SK-N-SH treated with all-trans-retinoic acid at 6 μM for 48 hours (cell line): ENCODE results near the gene COL6A2.

Source experiments
- ATAC-seq: fragments of 200-7000 bp; cut with Tn5 transposase; 3 replicates; pipeline ENCODE4 v1.9.1; 2020; ENCODE audit warnings: mild to moderate bottlenecking, moderate library complexity
- ARNTL ChIP-seq: fragments of 450-650 bp; formaldehyde crosslinking; IDR thresholded peaks from 2 replicates; pipeline ENCODE4 v1.5.0; 2020; ENCODE audit warnings: low read depth, mild to moderate bottlenecking, moderate library complexity, borderline replicate concordance
- BACH2 ChIP-seq: fragments of 250-450 bp; sonication (Bioruptor Pico); IDR thresholded peaks from 2 replicates; pipeline ENCODE4 v1.9.0; 2021; ENCODE audit warnings: mild to moderate bottlenecking, borderline replicate concordance
- CSDC2 ChIP-seq: fragments of 250-450 bp; sonication (Bioruptor Pico); IDR thresholded peaks from 2 replicates; pipeline ENCODE4 v1.5.0; 2020; ENCODE audit warnings: mild to moderate bottlenecking, moderate library complexity
- ESRRG ChIP-seq: fragments of 250-450 bp; sonication (Bioruptor Pico); IDR thresholded peaks from 2 replicates; pipeline ENCODE4 v1.6.1; 2021; ENCODE audit warnings: mild to moderate bottlenecking
- GLIS3 ChIP-seq: fragments of 250-450 bp; sonication (Bioruptor Pico); IDR thresholded peaks from 2 replicates; pipeline ENCODE4 v1.5.0; 2020; ENCODE audit warnings: mild to moderate bottlenecking, moderate library complexity
- ISL1 ChIP-seq: fragments of 250-450 bp; sonication (Bioruptor Pico); IDR thresholded peaks from 2 replicates; pipeline ENCODE4 v2.1.2; 2022; ENCODE audit warnings: mild to moderate bottlenecking, moderate library complexity
- OSR1 ChIP-seq: fragments of 250-450 bp; sonication (Bioruptor Pico); IDR thresholded peaks from 2 replicates; pipeline ENCODE4 v1.8.0; 2022; ENCODE audit warnings: moderate library complexity, mild to moderate bottlenecking, inconsistent platforms
- PPARA ChIP-seq: fragments of 250-450 bp; sonication (Bioruptor Pico); IDR thresholded peaks from 2 replicates; pipeline ENCODE4 v1.5.0; 2020; ENCODE audit warnings: mild to moderate bottlenecking, borderline replicate concordance
- RARB ChIP-seq: fragments of 250-450 bp; sonication (Bioruptor Pico); IDR thresholded peaks from 2 replicates; pipeline ENCODE4 v1.8.0; 2021; ENCODE audit warnings: mild to moderate bottlenecking, moderate library complexity
- SNAI2 ChIP-seq: fragments of 250-450 bp; sonication (Bioruptor Pico); IDR thresholded peaks from 2 replicates; pipeline ENCODE4 v1.5.0; 2020; ENCODE audit warnings: mild to moderate bottlenecking, moderate library complexity
- TCF4 ChIP-seq: fragments of 250-450 bp; sonication (Bioruptor Pico); IDR thresholded peaks from 2 replicates; pipeline ENCODE4 v1.8.0; 2021; ENCODE audit warnings: mild to moderate bottlenecking, moderate library complexity, borderline replicate concordance
- ZFP3 ChIP-seq: fragments of 250-450 bp; sonication (Bioruptor Pico); IDR thresholded peaks from 2 replicates; pipeline ENCODE4 v1.5.0; 2020; ENCODE audit warnings: mild to moderate bottlenecking, moderate library complexity
- ZFP30 ChIP-seq: fragments of 450-650 bp; formaldehyde crosslinking; IDR thresholded peaks from 2 replicates; pipeline ENCODE4 v1.5.0; 2022; ENCODE audit warnings: mild to moderate bottlenecking, moderate library complexity
- ZNF565 ChIP-seq: fragments of 450-650 bp; formaldehyde crosslinking; conservative IDR thresholded peaks from 2 replicates; pipeline ENCODE4 v1.5.0; 2020; ENCODE audit warnings: low read depth, mild to moderate bottlenecking, moderate library complexity
- ZNF70 ChIP-seq: fragments of 450-650 bp; formaldehyde crosslinking; IDR thresholded peaks from 2 replicates; pipeline ENCODE4 v1.5.0; 2020; ENCODE audit warnings: mild to moderate bottlenecking, moderate library complexity
- ZNF8 ChIP-seq: fragments of 450-650 bp; formaldehyde crosslinking; IDR thresholded peaks from 2 replicates; pipeline ENCODE4 v1.5.0; 2020; ENCODE audit warnings: mild to moderate bottlenecking, moderate library complexity
- TF ChIP-seq, protein P1 (sequence below): fragments of 250-450 bp; sonication (Bioruptor Pico); IDR thresholded peaks from 2 replicates; pipeline ENCODE4 v1.5.1; 2020; ENCODE audit warnings: low read depth, mild to moderate bottlenecking, moderate library complexity
- TF ChIP-seq, protein P2 (sequence below): fragments of 250-450 bp; sonication (Bioruptor Pico); IDR thresholded peaks from 2 replicates; pipeline ENCODE4 v1.8.0; 2020; ENCODE audit warnings: mild to moderate bottlenecking, moderate library complexity, borderline replicate concordance
- TF ChIP-seq, protein P3 (sequence below): fragments of 250-450 bp; sonication (Bioruptor Pico); IDR thresholded peaks from 2 replicates; pipeline ENCODE4 v1.5.1; 2021; ENCODE audit warnings: mild to moderate bottlenecking, moderate library complexity
- TF ChIP-seq, protein P4 (sequence below): fragments of 250-450 bp; sonication (Bioruptor Pico); IDR thresholded peaks from 2 replicates; pipeline ENCODE4 v1.5.0; 2020; ENCODE audit warnings: mild to moderate bottlenecking, moderate library complexity
- TF ChIP-seq, protein P5 (sequence below): fragments of 250-450 bp; sonication (Bioruptor Pico); IDR thresholded peaks from 2 replicates; pipeline ENCODE4 v1.8.0; 2021; ENCODE audit warnings: low read depth, mild to moderate bottlenecking, moderate library complexity, borderline replicate concordance

COL6A2 gene

DNA sequence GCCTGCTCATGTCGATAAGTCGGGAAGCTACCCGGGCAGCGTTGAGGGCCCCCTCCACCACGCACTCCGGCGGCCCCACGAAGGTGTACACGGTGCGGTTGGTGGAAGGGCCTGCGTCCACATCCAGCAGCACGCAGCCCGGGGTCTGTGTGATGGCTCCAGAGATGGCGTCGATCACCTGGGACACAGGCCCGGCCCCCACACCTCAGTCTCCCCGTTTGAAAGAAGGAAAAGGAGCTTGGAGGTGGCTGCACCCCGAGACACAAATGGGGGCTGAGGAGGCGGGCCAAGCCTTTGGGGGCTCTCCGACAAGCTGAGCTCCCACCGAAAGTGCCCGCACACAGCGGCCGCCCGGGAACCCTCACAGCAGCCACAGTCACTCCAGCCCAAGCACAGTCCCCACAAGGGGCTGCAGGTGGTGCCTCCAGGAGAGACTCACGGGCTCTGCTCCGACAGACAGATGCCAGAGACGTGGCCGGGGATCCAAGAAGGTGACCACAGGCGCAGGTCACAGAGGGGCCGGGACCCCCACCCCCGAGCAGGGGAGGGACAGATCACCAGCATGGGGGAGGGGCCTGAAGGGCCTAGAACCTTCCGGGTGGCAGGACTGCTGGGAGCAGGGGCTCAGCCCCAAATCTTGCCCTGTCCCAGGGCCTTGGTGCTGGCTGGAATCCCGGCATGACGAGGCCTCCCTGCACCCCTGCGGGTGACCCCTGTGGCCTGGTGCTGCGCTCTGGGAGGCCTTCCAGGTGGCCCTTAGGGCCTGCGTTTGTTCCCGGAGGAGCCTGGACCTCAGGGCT lies 56.4 kb downstream of the COL6A2 start:
- ATAC-seq, result no peak
- TF ChIP-seq, protein P1, sequence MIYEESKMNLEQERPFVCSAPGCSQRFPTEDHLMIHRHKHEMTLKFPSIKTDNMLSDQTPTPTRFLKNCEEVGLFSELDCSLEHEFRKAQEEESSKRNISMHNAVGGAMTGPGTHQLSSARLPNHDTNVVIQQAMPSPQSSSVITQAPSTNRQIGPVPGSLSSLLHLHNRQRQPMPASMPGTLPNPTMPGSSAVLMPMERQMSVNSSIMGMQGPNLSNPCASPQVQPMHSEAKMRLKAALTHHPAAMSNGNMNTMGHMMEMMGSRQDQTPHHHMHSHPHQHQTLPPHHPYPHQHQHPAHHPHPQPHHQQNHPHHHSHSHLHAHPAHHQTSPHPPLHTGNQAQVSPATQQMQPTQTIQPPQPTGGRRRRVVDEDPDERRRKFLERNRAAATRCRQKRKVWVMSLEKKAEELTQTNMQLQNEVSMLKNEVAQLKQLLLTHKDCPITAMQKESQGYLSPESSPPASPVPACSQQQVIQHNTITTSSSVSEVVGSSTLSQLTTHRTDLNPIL, result no peak
- no peak for TF ChIP-seq ARNTL
- TF ChIP-seq GLIS3 (CRISPR knock-in tag), result no peak
- no peak for TF ChIP-seq RARB (CRISPR knock-in tag)
- no peak for TF ChIP-seq ZNF8 (CRISPR knock-in tag)
- TF ChIP-seq ZNF70 (CRISPR knock-in tag), result no peak
- TF ChIP-seq BACH2 (CRISPR knock-in tag), result no peak
- TF ChIP-seq ZNF565, result no peak
- TF ChIP-seq ISL1, result no peak
- TF ChIP-seq OSR1 (CRISPR knock-in tag), result no peak
- TF ChIP-seq ZFP3 (CRISPR knock-in tag), result no peak
- TF ChIP-seq CSDC2 (CRISPR knock-in tag), result no peak
- TF ChIP-seq SNAI2, result no peak
- no peak for TF ChIP-seq TCF4
- TF ChIP-seq, protein P2, sequence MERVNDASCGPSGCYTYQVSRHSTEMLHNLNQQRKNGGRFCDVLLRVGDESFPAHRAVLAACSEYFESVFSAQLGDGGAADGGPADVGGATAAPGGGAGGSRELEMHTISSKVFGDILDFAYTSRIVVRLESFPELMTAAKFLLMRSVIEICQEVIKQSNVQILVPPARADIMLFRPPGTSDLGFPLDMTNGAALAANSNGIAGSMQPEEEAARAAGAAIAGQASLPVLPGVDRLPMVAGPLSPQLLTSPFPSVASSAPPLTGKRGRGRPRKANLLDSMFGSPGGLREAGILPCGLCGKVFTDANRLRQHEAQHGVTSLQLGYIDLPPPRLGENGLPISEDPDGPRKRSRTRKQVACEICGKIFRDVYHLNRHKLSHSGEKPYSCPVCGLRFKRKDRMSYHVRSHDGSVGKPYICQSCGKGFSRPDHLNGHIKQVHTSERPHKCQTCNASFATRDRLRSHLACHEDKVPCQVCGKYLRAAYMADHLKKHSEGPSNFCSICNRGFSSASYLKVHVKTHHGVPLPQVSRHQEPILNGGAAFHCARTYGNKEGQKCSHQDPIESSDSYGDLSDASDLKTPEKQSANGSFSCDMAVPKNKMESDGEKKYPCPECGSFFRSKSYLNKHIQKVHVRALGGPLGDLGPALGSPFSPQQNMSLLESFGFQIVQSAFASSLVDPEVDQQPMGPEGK, result no peak
- TF ChIP-seq, protein P3, sequence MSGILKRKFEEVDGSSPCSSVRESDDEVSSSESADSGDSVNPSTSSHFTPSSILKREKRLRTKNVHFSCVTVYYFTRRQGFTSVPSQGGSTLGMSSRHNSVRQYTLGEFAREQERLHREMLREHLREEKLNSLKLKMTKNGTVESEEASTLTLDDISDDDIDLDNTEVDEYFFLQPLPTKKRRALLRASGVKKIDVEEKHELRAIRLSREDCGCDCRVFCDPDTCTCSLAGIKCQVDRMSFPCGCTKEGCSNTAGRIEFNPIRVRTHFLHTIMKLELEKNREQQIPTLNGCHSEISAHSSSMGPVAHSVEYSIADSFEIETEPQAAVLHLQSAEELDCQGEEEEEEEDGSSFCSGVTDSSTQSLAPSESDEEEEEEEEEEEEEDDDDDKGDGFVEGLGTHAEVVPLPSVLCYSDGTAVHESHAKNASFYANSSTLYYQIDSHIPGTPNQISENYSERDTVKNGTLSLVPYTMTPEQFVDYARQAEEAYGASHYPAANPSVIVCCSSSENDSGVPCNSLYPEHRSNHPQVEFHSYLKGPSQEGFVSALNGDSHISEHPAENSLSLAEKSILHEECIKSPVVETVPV, result no peak
- no peak for TF ChIP-seq ZFP30 (CRISPR knock-in tag)

DNA sequence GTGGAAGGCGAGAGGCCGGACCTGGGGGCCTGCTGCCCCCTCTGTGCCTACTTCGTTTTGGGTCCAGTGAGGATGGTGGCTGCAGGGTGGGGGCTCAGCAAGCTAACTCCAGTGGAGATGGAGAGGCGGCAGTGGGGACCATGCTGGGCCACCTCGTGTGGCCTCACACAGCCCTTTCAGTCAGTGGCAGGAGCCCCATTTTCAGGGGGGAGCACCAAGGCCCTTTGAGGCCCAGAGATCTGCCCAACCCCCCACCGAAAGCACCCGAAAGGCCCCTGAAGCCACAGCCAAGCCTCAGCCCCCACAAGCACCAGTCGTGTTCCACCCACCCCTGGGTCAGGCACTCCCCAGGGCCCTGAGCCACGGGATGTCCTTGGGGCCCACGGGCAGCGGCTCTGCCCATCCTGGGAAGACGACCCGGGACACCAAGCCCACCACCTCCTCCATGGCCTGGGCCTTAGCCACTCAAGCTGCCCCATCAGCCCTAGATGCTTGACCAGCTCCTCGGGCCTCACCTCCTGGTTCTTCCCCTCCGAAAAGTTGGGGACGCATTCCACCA lies 57.1 kb downstream of the COL6A2 start:
- no peak for ATAC-seq
- TF ChIP-seq PPARA (CRISPR knock-in tag) (no peak), SNAI2 (no peak), CSDC2 (CRISPR knock-in tag) (no peak), OSR1 (CRISPR knock-in tag) (no peak), ZFP30 (CRISPR knock-in tag) (no peak), RARB (CRISPR knock-in tag) (no peak), ZNF8 (CRISPR knock-in tag) (no peak), ZNF565 (no peak), ZNF70 (CRISPR knock-in tag) (no peak), ESRRG (no peak), GLIS3 (CRISPR knock-in tag) (no peak)
- TF ChIP-seq, protein P2, result no peak
- TF ChIP-seq, protein P4, sequence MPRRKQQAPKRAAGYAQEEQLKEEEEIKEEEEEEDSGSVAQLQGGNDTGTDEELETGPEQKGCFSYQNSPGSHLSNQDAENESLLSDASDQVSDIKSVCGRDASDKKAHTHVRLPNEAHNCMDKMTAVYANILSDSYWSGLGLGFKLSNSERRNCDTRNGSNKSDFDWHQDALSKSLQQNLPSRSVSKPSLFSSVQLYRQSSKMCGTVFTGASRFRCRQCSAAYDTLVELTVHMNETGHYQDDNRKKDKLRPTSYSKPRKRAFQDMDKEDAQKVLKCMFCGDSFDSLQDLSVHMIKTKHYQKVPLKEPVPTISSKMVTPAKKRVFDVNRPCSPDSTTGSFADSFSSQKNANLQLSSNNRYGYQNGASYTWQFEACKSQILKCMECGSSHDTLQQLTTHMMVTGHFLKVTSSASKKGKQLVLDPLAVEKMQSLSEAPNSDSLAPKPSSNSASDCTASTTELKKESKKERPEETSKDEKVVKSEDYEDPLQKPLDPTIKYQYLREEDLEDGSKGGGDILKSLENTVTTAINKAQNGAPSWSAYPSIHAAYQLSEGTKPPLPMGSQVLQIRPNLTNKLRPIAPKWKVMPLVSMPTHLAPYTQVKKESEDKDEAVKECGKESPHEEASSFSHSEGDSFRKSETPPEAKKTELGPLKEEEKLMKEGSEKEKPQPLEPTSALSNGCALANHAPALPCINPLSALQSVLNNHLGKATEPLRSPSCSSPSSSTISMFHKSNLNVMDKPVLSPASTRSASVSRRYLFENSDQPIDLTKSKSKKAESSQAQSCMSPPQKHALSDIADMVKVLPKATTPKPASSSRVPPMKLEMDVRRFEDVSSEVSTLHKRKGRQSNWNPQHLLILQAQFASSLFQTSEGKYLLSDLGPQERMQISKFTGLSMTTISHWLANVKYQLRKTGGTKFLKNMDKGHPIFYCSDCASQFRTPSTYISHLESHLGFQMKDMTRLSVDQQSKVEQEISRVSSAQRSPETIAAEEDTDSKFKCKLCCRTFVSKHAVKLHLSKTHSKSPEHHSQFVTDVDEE (CRISPR knock-in tag), result no peak
- TF ChIP-seq, protein P5, sequence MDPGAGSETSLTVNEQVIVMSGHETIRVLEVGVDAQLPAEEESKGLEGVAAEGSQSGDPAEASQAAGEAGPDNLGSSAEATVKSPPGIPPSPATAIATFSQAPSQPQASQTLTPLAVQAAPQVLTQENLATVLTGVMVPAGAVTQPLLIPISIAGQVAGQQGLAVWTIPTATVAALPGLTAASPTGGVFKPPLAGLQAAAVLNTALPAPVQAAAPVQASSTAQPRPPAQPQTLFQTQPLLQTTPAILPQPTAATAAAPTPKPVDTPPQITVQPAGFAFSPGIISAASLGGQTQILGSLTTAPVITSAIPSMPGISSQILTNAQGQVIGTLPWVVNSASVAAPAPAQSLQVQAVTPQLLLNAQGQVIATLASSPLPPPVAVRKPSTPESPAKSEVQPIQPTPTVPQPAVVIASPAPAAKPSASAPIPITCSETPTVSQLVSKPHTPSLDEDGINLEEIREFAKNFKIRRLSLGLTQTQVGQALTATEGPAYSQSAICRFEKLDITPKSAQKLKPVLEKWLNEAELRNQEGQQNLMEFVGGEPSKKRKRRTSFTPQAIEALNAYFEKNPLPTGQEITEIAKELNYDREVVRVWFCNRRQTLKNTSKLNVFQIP (CRISPR knock-in tag), result no peak
- TF ChIP-seq, protein P1, result no peak
- TF ChIP-seq, protein P3, result no peak
- TF ChIP-seq, all 23 proteins: peak for 0
